Dendritic cell treated with granulocyte-macrophage colony-stimulating factor and Interleukin-4, amounts not matched to agents 40 ng/mL and 50 ng/mL, for 4 days (primary cell): ENCODE measurements around the gene UGCG.
A peak's percentile ranks its signal among the peaks of the same experiment; 100 is the strongest.

Source experiments
- H3K27ac Mint-ChIP-seq: one replicate; pipeline ENCODE4 v1.8.0; 2022; ENCODE audit warnings: mild to moderate bottlenecking, mixed read lengths
- H3K27me3 Mint-ChIP-seq: one replicate; pipeline ENCODE4 v1.8.0; 2022; ENCODE audit warnings: mild to moderate bottlenecking, mixed read lengths
- H3K36me3 Mint-ChIP-seq: one replicate; pipeline ENCODE4 v1.8.0; 2022; ENCODE audit warnings: low read depth, mixed read lengths
- H3K4me1 Mint-ChIP-seq: one replicate; pipeline ENCODE4 v1.8.0; 2022; ENCODE audit warnings: low read depth, mixed read lengths
- H3K4me3 Mint-ChIP-seq: one replicate; pipeline ENCODE4 v1.8.0; 2022; ENCODE audit warnings: mild to moderate bottlenecking, moderate library complexity, mixed read lengths
- H3K9me3 Mint-ChIP-seq: one replicate; pipeline ENCODE4 v1.8.0; 2022; ENCODE audit warnings: mixed read lengths
- intact Hi-C: fragments of 100-400 bp; cut with micrococcal nuclease; formaldehyde crosslinking; loops from one replicate; pipeline ENCODE4 v1.15.0; 2022

The UGCG gene

DNA sequence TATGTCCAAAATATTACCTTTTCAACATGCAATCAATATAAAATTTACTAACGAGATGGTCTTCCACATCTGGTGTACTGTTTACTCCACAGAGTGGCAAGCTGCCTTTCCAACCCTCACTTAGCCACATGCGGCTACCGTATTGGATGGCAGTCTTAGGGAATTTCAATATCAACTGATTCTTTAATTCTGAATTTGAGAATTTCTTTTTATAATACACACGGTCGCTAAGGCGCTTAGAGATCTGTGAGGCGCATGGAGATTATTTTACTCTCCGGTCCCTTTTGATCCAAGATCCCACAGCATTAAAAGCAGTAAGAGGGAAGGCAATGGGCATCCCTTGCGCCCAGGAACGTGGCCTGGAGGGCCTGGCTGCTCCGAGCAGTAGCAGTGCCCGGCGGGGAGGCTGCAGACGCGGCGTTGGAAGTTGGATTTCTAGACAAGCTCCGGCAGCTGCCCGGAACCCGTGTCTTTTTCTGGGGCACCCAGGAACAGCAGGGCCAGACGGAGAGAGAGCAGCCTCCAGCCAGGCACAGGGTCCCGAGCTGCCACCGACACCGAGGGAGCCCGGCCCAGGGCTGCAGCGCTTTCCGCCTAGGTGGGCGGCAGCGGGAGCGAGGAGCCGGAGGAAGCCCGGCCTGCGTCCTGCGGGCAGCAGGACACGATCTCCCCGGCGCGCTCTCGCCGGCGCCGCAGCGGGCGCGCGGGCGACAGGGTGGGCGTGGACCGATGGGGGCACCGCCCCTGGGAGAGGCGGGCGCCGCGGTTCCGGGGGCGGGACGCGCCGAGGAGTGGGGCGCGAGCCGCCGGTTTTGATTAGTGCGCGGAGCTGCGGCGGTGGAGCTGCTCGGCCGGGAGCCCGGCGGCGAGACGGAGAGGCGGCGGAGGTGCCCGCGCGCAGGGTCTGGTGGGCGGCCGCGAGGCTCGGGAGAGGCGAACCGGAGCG lies at the start of gene UGCG:
UGCG (plus strand) TSS at position 819 of the 946 bp plus-strand sequence. CDS start 402 bp downstream, outside the sequence.
- Mint-ChIP-seq H3K27me3 (peaks cover 8% of the 10 kb centered on the region), H3K4me1 (peaks cover 4% of the 10 kb centered on the region), H3K9me3 (no peaks in the 10 kb centered on the region), H3K4me3 (peak within 1 kb of the TSS; percentile 89), H3K36me3 (no peaks in the 10 kb centered on the region), H3K27ac (no peak within 1 kb of the TSS)
- intact Hi-C loops: loop anchor here (2.0 to 5.0 kb wide), 3 partner anchors 134 to 437 kb away; partner anchors contain the start of gene PTBP3

DNA sequence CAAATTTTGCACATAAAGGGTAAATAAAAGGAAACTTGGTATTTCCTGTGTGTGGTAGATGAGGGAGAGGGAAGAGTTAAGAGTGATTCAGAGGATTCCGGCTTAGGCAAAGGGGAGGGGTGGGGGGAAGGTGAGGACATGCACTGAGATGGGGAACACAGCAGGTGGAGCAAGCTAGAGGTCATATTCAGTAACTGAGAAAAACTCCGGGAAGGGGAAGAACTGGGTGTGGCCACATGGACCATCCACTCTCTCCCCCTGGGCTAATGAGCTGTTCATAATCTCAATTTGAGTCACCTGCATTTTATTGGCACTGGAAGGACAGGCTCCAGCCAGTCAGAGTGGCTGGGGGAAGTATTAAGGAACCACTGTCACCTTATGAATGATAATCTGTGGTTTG lies 45.1 kb upstream of the UGCG start:
- Mint-ChIP-seq H3K27me3 (peaks cover 2% of the 10 kb centered on the region), H3K4me1 (peaks cover 17% of the 10 kb centered on the region), H3K36me3 (no peaks in the 10 kb centered on the region), H3K9me3 (no peaks in the 10 kb centered on the region), H3K4me3 (no peak overlapping the region), H3K27ac (no peak overlapping the region)
- intact Hi-C loops: no loop called here

DNA sequence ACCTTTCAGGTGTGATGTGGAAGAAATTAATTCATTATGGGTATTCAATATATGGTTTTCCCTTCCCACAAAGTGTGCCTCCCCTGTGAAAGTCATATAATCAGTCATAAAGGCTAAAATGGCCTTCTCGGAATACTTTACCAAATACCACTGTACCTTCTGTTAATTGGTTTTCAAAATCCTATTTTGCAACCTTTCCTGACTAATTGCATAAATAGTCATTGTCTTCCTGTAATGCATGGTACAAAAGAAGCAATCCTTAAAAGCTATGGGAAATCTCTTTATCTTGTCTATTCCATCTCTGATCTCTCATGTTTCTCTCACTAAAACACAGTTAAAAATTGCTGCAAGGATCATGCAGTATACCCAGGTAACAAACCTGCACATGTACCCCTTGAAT lies 44.3 kb upstream of the UGCG start:
- Mint-ChIP-seq H3K9me3 (no peaks in the 10 kb centered on the region), H3K4me3 (no peak overlapping the region), H3K36me3 (no peaks in the 10 kb centered on the region), H3K4me1 (peaks cover 17% of the 10 kb centered on the region), H3K27me3 (peaks cover 2% of the 10 kb centered on the region), H3K27ac (no peak overlapping the region)
- intact Hi-C loops: no loop called here

DNA sequence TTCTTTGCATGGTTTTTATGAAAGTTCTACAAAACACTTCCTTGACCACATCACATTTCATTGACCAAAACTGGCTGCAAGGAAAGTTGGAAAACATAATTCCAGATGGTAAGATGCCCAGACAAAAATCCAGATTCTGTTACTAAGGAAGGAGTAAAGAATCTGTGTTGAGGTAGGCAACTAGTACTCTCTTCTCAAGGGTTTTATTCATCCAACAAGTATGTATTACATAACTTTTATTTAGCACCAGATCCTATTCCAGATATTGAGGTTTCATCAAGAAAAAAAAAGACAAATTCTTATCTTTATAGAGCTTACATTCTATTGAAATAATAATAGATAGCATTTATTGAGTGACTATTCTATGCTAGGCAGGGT lies 43.2 kb upstream of the UGCG start:
- intact Hi-C loops: no loop called here

DNA sequence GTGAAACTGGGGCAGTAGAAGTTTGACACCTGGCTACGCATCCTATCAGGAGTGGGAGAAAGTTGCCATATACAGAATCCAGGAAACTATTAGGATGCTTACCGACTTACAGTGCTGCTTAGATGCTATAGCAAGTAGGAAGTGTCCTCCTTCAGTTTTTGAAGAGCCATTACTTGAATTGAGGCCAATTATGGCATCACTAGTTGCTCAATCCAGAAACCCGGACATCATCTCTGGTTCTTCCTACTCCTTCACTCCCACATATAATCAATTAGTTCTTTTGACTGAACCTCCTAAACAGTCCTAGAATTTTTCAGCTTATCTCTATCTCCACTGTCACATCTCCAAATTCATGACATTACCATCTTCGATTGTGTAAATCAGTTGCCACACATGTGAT lies 41.8 kb upstream of the UGCG start:
- Mint-ChIP-seq H3K9me3 (no peaks in the 10 kb centered on the region), H3K4me3 (no peak overlapping the region), H3K27me3 (peaks cover 2% of the 10 kb centered on the region), H3K4me1 (peaks cover 17% of the 10 kb centered on the region), H3K27ac (no peak overlapping the region), H3K36me3 (no peaks in the 10 kb centered on the region)
- intact Hi-C loops: no loop called here

More for the DNA sequence above, 43.2 kb upstream of the UGCG start:
- Mint-ChIP-seq H3K9me3 (no peaks in the 10 kb centered on the region), H3K4me1 (peaks cover 17% of the 10 kb centered on the region), H3K4me3 (no peak overlapping the region), H3K27me3 (peaks cover 2% of the 10 kb centered on the region), H3K36me3 (no peaks in the 10 kb centered on the region), H3K27ac (no peak overlapping the region)

DNA sequence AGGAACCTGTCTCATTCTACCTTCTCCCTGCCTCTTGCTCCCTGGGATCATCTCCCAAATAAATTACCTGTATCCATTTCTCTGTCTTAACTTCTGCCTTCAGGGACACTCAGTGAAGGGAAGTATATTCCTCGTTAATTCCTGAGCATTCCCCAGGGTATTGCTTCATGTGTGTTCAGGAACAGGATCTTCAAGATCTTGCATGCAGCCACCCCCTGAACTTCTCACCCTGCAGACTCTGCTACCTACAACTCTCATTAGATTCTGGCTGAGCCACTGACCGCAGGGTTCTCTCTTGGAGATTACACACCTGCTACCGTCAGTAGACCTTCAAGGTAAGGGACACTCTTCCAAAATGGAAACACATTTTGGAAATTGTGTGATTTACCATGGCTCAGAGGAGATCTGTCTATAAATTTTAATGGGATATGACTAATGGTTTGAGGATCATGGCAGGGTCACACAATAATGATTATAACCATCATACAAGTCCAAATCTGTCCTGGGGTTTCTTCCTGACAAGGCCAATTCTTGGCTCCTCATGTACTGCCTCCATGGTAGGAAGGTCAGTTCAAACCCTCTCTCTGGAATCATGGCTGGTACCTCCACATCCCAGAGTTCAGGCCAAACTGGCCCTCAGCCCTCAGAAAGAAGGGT lies 38.9 kb upstream of the UGCG start:
- H3K27me3 Mint-ChIP-seq: peaks cover 1% of the 10 kb centered on the region
- no peaks in the 10 kb centered on the region for H3K9me3 Mint-ChIP-seq
- H3K4me1 Mint-ChIP-seq: peaks cover 11% of the 10 kb centered on the region
- H3K4me3 Mint-ChIP-seq: no peak overlapping the region
- H3K27ac Mint-ChIP-seq: no peak overlapping the region
- no peaks in the 10 kb centered on the region for H3K36me3 Mint-ChIP-seq
- intact Hi-C loops: no loop called here

DNA sequence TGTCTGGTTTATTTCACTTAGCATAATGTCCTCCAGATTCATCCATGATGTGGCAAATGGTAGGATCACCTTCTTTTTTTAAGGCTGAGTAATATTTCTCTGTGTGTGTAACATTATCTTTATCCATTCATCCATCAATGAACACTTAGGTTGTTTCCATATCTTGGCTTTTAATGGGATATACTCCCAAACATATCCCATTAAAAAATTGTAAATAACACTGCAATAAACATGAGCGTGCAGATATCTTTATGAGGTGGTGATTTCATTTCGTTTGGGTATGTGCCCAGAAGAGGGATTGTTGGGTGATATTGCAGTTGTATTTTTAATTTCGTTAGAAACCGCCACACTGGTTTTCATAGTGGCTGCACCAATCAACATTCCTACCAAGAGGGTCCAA lies 36.2 kb upstream of the UGCG start:
- H3K9me3 Mint-ChIP-seq: no peaks in the 10 kb centered on the region
- no peak overlapping the region for H3K27ac Mint-ChIP-seq
- H3K4me3 Mint-ChIP-seq: no peak overlapping the region
- peaks cover 3% of the 10 kb centered on the region for H3K27me3 Mint-ChIP-seq
- intact Hi-C loops: no loop called here
- peaks cover 5% of the 10 kb centered on the region for H3K4me1 Mint-ChIP-seq
- no peaks in the 10 kb centered on the region for H3K36me3 Mint-ChIP-seq

DNA sequence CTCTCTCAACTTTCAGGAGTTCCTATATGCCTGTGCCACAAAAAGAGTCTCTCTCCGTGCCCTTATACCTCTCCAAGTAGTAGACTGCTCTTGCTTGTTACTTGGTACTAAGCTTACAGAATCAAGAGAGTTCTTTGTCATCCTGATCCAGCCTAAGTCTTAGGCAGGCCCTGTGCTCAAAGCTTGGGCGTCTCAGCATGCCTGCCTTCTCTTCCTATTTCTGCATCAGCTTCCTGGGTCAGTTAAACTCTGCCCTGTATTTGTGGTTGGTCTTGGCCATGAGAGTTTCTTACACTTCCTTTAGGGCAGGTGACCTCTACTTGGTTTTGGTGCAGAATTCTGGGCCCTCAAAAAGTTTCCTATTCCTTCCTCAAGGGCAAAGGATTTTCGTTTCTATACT lies 33.0 kb upstream of the UGCG start:
- Mint-ChIP-seq H3K9me3 (no peaks in the 10 kb centered on the region), H3K36me3 (no peaks in the 10 kb centered on the region), H3K4me3 (no peak overlapping the region), H3K27ac (no peak overlapping the region), H3K27me3 (peaks cover 4% of the 10 kb centered on the region), H3K4me1 (peaks cover 5% of the 10 kb centered on the region)
- intact Hi-C loops: no loop called here

DNA sequence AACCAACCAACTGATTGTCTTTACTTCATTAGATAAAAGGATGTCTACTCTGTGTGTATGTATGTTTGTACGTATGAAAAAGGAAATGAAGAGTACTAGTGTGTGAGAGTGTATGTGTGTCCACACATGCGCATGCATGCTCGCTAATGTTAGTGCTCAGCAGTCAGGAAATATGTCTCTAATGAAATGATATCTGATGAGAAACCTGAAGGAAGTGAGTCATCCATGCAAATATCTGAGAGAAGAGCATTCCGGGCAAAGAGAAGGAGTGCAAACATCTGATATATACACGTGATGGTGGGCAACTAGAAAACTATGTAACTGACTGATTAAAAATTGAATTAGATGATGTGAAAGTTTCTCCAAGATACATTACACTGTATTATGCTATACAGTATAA lies 29.6 kb upstream of the UGCG start:
- no peaks in the 10 kb centered on the region for H3K4me1 Mint-ChIP-seq
- H3K27me3 Mint-ChIP-seq: peaks cover 4% of the 10 kb centered on the region
- no peaks in the 10 kb centered on the region for H3K36me3 Mint-ChIP-seq
- intact Hi-C loops: no loop called here
- H3K9me3 Mint-ChIP-seq: no peaks in the 10 kb centered on the region
- H3K4me3 Mint-ChIP-seq: no peak overlapping the region
- no peak overlapping the region for H3K27ac Mint-ChIP-seq

DNA sequence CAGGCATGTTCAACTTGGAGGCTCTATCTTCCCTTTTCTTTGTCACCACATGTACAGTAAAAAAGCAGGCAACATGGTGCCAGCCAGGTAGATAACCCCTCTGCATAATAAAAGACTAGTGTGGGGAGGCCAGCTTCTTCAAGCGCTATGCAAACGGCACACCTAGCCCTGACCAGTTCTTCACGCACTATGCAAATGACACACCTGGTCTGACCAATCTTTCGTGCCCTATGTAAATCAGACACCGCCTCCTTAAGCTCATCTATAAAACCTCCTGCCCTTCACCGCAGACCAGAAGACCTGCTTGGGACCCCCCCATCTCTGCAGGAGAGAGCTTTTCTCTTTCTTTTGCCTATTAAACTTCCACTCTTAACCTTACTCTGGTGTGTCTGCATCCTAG lies 28.1 kb upstream of the UGCG start:
- Mint-ChIP-seq H3K27ac (no peak overlapping the region), H3K9me3 (no peaks in the 10 kb centered on the region), H3K36me3 (no peaks in the 10 kb centered on the region), H3K27me3 (peaks cover 7% of the 10 kb centered on the region), H3K4me1 (no peaks in the 10 kb centered on the region), H3K4me3 (no peak overlapping the region)
- intact Hi-C loops: no loop called here

DNA sequence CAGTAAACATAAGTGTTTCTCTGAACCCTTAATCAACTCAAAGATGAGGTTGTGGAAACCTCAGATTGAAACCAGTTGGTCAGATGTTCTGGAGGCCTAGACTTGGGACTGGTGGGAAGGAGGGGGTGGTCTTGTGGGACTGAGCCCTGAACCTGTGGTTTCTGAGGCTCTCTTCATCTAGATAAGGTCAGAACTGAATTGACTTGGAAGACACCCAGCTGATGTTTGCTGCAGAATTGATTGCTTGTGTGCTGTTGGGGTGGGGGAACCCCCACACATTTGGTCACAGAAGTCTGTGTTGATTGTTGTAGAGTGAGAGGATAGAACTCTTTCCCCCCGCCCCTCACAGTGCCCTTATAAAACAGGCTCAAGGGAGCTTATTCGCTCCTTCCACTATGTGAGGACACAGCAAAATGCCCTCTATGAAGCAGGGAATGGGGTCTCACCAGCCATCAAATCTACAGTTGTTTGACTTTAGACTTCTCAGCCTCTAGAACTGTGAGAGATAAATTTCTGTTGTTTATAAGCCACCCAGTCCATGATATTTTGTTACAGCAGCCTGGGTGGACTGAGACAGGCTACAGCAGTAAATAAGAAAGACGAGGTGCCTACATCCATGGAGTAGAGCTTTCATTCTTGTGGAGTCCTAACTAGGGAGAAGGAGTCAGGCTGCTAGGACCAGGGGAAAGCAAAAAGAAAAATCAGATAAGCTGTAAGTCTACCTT lies 25.7 kb upstream of the UGCG start:
- Mint-ChIP-seq H3K27ac (no peak overlapping the region), H3K36me3 (no peaks in the 10 kb centered on the region), H3K4me1 (no peaks in the 10 kb centered on the region), H3K9me3 (no peaks in the 10 kb centered on the region), H3K27me3 (peaks cover 8% of the 10 kb centered on the region), H3K4me3 (no peak overlapping the region)
- intact Hi-C loops: no loop called here

DNA sequence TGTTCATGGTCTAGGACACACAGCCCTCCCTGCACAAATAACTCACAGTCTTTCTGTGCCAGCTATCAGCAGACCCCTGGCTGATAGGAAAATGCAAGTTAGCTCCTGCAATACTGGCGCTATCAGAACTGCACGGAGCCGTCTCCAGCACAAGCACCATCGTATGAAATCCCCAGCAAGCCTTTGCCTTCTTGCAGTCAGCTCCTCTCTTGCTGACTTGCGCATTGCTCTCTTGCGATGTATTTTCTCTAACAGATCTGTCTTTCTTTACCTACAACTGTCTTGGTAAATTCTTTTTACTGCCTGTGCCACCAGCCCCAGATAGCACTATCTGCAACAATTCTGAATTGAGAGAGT lies 25.1 kb upstream of the UGCG start:
- no peak overlapping the region for H3K4me3 Mint-ChIP-seq
- H3K36me3 Mint-ChIP-seq: no peaks in the 10 kb centered on the region
- no peaks in the 10 kb centered on the region for H3K9me3 Mint-ChIP-seq
- intact Hi-C loops: no loop called here
- peaks cover 12% of the 10 kb centered on the region for H3K27me3 Mint-ChIP-seq
- no peak overlapping the region for H3K27ac Mint-ChIP-seq
- H3K4me1 Mint-ChIP-seq: no peaks in the 10 kb centered on the region

DNA sequence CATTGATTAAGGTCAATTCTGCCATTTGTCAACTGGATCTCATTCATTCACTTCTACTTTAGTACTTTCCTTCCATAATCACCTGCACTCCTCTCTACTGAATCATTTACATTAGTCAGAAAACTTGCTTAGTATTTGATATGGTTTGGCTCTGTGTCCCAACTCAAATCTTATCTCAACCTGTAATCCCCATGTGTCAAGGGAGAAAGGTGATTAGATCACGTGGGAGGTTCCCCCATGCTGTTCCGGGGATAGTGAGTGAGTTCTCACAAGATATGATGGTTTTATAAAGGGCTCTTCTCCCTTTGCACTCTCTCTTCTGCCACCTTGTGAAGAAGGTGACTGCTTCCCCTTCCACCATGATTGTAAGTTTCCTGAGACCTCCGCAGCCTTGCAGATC lies 23.7 kb upstream of the UGCG start:
- H3K36me3 Mint-ChIP-seq: no peaks in the 10 kb centered on the region

DNA sequence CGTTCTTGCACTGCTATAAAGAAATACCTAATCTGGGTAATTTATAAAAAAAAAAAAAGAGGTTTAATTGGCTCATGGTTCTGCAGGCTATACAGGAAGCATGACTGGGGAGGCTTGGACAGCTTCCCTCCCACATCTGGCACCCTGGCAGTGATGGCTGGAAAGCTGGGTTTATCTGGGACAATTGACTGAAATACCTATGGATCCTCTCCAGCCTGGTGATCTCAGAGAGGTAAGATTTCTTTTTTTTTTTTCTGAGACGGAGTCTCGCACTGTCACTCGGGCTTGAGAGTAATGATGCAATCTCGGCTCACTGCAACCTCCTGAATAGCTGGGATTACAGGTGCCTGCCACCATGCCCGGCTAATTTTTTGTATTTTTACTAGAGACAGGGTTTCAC lies 22.7 kb upstream of the UGCG start:
- Mint-ChIP-seq H3K4me3 (no peak overlapping the region), H3K4me1 (no peaks in the 10 kb centered on the region), H3K36me3 (no peaks in the 10 kb centered on the region), H3K27me3 (peaks cover 11% of the 10 kb centered on the region), H3K9me3 (no peaks in the 10 kb centered on the region), H3K27ac (no peak overlapping the region)
- intact Hi-C loops: no loop called here

More for the DNA sequence above, 23.7 kb upstream of the UGCG start:
- intact Hi-C loops: no loop called here
- Mint-ChIP-seq H3K27me3 (peaks cover 13% of the 10 kb centered on the region), H3K4me3 (no peak overlapping the region), H3K27ac (no peak overlapping the region), H3K4me1 (no peaks in the 10 kb centered on the region), H3K9me3 (no peaks in the 10 kb centered on the region)
